HG03460 (cell line): ENCODE data around the gene GCK.

ENCODE experiments used
- ATAC-seq: cut with Tn5 transposase; IDR thresholded peaks from one replicate; pipeline ENCODE4 v1.9.1; 2021; ENCODE audit not compliant: unreplicated experiment

The GCK gene

GRCh38 chr7:44108768-44109750 is 80.2 kb downstream of the GCK start:
- ATAC-seq, result no peak

- no peak for ATAC-seq
Observed at GRCh38 chr7:44107961-44108767, 81.1 kb downstream of the GCK start.

GRCh38 chr7:44107116-44107960 is 81.9 kb downstream of the GCK start:
- no peak for ATAC-seq

GRCh38 chr7:44106311-44107065 is 82.8 kb downstream of the GCK start:
- ATAC-seq, result no peak

- ATAC-seq, result no peak
Observed at GRCh38 chr7:44105832-44106231, 83.4 kb downstream of the GCK start.

GRCh38 chr7:44104860-44105771 is 84.1 kb downstream of the GCK start:
- ATAC-seq, result no peak

- ATAC-seq, result no peak
Observed at GRCh38 chr7:44103923-44104859, 85.0 kb downstream of the GCK start, which contains the start of gene AEBP1. AEBP1 (plus strand) TSS chr7:44104345; CDS start chr7:44104666, 321 bp downstream.

- ATAC-seq, result no peak
Observed at GRCh38 chr7:44103566-44103922, 85.7 kb downstream of the GCK start.

GRCh38 chr7:44102846-44103565 is 86.2 kb downstream of the GCK start:
- no peak for ATAC-seq

- no peak for ATAC-seq
Observed at GRCh38 chr7:44101966-44102845, 87.0 kb downstream of the GCK start.

- no peak for ATAC-seq
Observed at GRCh38 chr7:44101303-44101965, 87.8 kb downstream of the GCK start.

- ATAC-seq, result no peak
Observed at GRCh38 chr7:44100458-44101302, 88.6 kb downstream of the GCK start.

GRCh38 chr7:44099669-44100068 is 89.6 kb downstream of the GCK start:
- ATAC-seq, result no peak

GRCh38 chr7:44098092-44099068 is 90.9 kb downstream of the GCK start:
- ATAC-seq, result no peak
